Activated T-cell treated with anti-CD3 and anti-CD28 coated beads for 24 hours (primary cell): ENCODE results near the gene RASL10A.

Experiments used
- DNase-seq: peaks from one replicate; pipeline ENCODE4 v3.0.0-alpha.2; 2020; ENCODE audit warnings: low read depth

The RASL10A gene

DNA sequence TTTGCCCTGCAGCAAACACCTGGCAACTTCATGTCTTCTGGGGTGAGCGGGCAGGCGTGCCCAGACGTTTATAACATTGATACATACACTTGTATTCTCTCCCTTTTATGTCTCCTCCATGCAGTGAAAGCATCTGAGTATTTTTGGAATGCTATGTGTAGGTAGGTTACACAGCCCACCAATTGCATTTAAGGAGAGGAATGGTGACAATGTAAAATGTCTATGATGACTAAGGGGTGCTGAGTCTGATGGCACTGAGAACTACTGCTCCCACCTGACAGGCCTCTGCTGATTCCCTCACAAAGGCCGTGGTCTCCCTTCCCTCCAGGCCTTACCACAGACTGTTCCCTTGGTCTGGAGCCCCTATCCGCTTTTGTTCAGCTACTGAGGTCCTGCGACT, 22.9 kb upstream of the RASL10A start:
- DNase-seq, result no peak

GRCh38 chr22:29337631-29338284, 22.3 kb upstream of the RASL10A start:
- no peak for DNase-seq

DNA sequence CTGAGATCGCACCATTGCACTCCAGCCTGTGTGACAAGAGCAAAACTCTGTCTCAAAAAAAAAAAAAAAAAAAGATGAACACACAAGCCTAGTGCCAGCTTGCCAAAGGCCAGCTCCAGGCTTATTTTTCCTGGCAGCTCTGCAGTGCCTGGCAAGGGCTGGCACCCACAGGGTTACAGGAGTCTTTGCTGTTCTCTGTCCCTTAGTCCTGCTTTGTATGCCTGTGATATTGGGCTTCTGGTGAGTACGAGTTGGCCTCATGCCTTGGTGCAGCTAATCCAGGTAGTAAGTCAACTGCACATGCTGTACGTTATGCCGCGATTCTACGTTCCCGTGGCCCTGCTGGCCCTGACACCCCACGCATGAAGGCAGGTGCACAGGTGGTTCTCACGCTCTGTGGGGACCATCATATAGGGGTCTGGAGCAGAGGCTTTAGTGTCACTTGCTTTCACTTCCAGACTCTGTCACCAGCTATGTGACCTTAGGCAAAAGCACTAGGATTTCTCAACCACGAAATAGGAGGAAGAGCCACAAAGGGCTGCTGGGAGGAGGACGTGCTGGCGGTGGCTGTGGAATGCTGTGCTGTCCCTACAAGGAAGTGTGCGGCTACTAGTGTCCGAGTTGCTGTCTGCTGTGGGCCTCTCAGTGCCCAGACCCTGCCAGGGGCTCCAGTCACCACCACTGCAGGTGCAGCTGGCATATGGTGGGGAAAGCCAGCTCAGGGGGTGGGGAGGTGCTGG, 21.4 kb upstream of the RASL10A start:
- no peak for DNase-seq

GRCh38 chr22:29335656-29336055, 20.2 kb upstream of the RASL10A start:
- no peak for DNase-seq

GRCh38 chr22:29334696-29335344, 19.3 kb upstream of the RASL10A start:
- DNase-seq, result no peak

DNA sequence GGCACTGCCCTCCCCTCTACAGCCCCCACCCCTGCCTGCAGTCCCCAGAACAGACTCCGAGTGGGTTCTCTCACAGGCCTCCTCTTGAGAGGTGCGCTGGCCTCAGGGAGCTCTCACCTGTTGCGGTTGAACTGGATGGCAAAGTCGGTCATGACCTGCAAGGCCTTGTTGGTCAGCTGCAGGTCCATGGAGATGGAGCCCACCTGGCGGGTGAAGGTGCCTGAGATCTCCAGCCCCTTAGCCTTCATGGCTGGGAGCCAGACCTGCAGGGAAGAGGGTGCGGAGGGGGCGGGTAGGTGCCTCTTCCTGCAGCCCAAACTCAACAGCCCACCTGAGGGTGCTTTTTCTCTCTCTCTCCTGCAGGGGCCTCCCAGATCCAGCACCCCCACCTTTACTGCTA, 18.7 kb upstream of the RASL10A start:
- DNase-seq, result no peak

- DNase-seq, result no peak
These were observed 17.5 kb upstream of the RASL10A start for GRCh38 chr22:29332886-29333496.

DNA sequence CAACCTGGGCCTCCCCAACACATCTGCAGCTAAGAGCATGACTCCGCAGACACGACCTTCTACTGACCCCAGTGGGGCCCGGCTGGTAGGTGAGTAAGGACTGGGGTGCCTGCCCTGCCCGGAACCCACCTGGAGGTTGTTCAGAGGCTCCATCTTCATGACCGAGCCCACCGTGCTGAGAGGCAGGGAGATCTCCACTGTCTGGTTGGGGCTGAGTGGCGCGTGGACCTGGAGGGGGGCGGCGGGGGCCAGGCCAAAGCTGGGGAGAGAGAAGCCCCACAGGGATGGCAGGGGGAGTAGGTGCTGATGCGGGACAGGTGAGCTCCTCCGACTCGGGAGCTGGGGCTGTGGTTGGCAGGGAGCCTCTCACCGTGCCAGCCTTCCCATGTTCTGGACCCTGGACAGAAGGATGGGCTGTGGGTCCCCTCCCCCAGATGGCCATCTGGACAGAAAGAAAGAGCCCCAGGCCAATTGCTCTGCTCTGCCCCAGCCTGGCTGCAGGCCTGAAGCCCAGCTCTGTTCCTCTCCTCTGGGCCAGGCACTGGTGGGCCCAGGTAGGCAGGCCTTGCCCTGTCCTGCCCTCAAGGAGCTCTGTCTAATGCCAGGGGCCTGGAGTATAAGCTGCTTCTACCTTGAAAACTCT, 16.3 kb upstream of the RASL10A start:
- no peak for DNase-seq

DNA sequence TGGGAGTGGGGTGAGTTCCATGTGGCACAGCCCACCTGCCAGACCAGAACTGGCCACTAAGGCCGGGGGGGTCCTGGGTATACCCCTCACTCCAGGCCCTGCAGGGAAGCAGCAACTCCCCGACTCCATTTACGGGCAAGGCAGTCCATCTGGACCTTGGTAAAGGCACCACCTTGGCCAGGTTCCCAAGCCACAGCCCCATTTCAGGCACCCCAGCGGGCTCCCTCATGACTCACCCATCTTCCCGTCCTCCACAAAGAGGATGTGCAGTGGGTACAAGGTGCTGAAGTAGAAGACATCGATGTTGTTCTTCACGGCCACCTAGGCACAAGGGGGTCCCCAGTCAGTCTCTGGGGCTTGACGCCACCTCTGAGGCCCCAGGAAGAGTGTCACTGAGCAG, 15.7 kb upstream of the RASL10A start:
- no peak for DNase-seq

GRCh38 chr22:29330753-29331152, 15.3 kb upstream of the RASL10A start:
- DNase-seq, result no peak

DNA sequence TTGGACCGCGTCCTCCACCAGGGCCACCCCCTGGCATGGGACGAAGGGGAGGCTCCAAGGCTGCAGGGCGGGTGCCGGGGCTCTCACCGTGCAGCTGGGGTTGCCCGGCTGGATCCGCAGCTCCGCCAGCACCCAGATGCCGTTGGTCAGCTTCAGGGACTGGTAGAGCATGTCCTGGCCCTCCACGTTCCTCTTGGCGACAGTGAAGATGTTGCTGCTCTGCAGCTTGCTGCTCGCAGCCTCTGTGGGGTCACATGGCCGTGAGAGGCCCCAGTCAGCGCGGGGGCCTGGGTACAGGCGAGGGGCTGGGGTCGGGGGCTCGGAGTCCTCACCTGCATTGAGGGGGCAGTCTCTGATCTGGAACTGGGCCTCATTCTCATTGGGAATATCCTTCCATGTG, 14.8 kb upstream of the RASL10A start:
- DNase-seq, result no peak

- no peak for DNase-seq
These were observed 14.1 kb upstream of the RASL10A start for GRCh38 chr22:29329581-29329980.

DNA sequence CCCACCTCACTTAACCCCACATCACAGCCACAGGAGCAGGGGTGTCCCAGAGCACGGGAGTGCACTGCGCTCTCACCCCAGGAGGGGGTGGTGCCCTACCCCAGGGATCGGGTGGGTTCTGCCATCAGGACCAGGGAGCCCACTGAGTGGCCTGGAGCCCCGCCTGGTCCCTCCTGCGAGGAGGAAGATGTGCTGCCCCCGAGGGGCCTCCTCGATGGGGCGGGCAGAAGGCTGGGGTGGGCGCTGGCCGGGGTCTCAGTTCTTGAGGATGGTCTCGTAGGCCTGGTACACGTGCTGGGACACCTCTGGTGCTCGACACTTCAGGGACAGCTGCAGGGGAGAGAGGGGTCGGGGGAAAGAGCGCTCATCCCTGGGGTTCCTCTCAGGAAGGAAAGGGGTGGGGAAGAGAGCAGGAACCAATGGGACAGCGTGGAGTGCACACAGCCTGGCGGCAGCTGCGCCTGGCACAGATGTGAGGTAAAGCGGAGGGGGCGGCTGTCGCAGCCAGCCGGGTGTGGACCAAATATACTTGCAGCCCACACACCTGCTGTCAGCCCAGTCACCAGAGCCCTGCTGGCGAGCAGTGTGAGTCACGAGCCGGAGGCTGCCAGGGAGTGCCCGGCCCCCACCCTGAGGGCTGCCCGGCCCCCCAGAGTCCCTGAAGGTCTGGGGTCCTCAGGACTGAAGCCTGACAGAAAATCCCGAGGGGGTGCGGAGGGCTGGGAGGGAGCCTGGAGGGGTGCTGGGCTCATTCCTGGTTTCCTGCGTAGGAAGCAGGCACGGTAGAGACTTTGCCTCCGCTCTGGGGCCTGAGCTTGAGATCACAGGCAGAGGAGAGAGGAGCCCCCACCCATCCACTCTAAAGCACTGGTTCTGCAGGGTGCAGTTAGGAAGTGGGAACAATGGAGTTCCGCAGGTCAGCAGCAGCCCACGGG, 13.3 kb upstream of the RASL10A start:
- DNase-seq, result no peak

GRCh38 chr22:29328055-29328454, 12.6 kb upstream of the RASL10A start:
- no peak for DNase-seq

DNA sequence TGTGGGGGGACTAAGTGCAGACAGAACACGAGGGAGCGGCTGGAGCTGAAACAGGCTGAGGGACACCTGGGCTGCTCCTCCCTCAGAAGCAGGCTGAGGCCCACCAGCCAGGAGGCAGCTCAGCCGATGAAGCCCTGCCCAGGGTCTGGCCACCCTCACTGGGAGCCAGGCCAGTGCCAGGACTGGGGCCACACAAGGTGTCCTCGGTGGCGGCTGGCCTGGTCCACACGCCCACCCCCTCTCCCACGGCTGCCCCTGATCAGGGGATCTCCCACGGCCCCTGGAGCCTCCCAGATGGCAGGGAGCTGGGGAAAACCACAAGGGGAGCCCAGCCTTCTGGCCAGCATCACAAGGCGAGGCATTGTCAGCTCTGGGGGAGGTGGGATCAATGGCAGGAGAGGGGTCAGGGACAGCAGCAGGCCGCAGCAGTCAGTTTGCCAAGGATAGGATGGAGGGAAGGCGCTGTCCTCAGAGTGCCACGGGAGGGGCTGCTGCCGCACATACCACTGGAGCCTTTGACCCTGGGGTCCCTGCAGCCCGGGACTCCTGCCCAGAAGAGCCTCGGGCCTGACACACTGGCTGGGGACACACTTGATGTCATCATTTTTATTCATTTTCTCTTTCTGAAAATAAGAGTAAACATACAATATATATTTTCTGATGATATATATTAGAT, 11.7 kb upstream of the RASL10A start:
- DNase-seq, result no peak

- DNase-seq, result no peak
These were observed 11.0 kb upstream of the RASL10A start for GRCh38 chr22:29326481-29326880.

DNA sequence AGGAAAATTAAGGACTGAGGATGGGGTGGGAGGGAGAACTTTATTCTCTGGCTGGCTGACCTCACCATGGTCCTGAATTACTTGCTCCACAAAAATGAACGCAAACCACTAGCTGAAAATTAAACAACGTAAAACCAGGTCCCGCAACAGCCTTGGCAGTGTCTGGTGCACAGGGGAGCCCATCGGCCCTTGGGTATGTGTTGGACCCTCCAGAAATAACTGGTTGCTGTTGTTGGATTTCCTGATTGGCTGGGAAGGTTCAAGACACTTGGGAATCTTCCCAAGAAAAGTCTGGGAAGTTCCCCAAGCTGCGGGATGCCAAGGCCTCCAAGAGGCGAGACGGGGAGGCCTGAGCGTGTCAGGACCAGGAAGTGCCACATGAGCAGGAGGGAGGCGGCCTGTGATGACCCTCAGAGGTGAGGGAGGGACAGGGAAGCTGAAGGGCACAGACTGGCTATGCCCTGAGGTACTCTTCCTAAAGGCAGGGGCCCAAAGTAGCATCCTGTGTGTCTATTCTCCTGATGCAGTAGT, 10.4 kb upstream of the RASL10A start:
- no peak for DNase-seq

DNA sequence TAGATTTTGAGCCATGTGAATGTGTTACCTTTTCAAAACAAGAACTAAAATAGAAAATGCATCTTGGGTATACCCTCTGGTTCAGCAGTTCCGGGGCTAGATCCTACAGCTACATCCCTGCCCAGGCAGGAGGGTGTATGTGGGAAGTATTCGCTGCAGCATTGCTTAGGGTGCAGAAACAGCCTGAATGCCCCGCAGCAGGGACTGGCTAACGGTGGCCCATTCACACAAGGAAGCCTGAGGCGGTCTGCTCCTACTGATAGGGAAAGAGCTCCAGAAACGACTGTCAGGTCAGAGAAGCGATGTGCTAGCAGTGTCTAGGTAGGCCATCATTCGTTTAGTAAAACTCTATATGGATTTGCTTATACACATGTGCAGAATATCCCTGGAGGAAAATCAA, 9.9 kb upstream of the RASL10A start:
- DNase-seq, result no peak

- DNase-seq, result no peak
These were observed 8.1 kb upstream of the RASL10A start for GRCh38 chr22:29323641-29324040.

- no peak for DNase-seq
These were observed 5.0 kb upstream of the RASL10A start for GRCh38 chr22:29320546-29320945.

DNA sequence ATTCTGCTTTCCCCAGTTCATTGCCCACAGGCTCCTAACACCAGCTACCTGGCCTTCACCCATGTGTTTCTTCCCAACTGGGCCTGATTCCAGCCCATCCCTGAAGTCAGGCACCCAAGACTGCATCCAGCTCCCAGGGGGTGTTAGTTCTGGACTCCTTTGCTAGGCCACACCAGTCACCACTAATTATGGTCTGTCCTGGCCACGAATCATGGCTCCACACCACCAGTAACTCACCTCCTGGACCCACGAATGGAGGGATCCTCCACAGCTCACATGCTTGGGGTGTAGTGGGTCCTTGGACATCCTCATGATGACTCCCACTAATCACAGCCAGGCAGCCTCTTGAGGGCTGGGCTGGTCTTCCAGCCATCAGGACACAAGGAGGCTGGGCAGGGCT, 3.6 kb upstream of the RASL10A start:
- DNase-seq, result no peak
